AG10803 (cell line): Measurements from ENCODE around the gene RNF121.
A peak's percentile ranks its signal among the peaks of the same experiment; 100 is the strongest.

Source experiments
- DNase-seq: peaks from one replicate; pipeline ENCODE4 v3.0.0; 2010; ENCODE audit warnings: low read depth
- H3K4me3 ChIP-seq: 2 replicates; pipeline ENCODE4 v1.5.1; 2011; ENCODE audit warnings: mild to moderate bottlenecking, low read length, control low read depth
- TF ChIP-seq, protein P1 (sequence below): conservative IDR thresholded peaks from 2 replicates; pipeline ENCODE4 v1.5.1; 2011; ENCODE audit warnings: mild to moderate bottlenecking, low read length, control low read depth, inconsistent platforms

Gene RNF121

DNA sequence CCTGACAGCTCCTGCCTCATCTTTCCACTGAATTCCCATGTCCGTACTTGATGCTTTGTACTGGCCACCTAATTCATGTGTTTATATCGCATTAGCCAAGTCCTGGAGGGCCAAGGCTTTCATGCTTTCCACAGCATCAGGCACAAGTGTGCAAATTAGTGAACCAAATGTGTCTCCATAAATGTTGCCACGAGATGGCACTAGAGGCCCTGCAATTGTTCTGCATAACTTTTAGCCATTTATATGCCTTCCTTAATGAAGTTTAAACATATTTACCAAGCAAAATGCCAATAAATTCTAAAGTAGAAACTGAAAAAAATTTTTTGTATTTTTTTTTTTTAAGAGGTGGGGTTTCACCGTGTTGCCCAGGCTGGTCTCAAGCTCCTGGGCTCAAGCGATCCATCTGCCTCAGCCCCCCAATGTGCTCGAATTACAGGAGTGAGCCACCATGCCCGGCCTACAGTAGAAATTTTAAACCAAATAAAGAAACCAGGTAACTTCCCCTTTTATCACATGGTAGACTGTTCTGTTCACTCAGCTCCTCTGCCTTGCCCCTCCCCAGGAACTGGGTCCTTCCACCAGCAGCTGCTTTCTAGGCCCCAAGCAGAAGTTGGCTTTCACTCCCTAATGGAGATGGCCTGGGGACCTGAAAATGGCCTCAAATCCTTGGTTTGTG is 49.0 kb downstream of the RNF121 start:
- H3K4me3 ChIP-seq, result no peak overlapping the region
- DNase-seq, result peak; percentile 58
- TF ChIP-seq, protein P1, sequence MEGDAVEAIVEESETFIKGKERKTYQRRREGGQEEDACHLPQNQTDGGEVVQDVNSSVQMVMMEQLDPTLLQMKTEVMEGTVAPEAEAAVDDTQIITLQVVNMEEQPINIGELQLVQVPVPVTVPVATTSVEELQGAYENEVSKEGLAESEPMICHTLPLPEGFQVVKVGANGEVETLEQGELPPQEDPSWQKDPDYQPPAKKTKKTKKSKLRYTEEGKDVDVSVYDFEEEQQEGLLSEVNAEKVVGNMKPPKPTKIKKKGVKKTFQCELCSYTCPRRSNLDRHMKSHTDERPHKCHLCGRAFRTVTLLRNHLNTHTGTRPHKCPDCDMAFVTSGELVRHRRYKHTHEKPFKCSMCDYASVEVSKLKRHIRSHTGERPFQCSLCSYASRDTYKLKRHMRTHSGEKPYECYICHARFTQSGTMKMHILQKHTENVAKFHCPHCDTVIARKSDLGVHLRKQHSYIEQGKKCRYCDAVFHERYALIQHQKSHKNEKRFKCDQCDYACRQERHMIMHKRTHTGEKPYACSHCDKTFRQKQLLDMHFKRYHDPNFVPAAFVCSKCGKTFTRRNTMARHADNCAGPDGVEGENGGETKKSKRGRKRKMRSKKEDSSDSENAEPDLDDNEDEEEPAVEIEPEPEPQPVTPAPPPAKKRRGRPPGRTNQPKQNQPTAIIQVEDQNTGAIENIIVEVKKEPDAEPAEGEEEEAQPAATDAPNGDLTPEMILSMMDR, result peak; percentile 80

DNA sequence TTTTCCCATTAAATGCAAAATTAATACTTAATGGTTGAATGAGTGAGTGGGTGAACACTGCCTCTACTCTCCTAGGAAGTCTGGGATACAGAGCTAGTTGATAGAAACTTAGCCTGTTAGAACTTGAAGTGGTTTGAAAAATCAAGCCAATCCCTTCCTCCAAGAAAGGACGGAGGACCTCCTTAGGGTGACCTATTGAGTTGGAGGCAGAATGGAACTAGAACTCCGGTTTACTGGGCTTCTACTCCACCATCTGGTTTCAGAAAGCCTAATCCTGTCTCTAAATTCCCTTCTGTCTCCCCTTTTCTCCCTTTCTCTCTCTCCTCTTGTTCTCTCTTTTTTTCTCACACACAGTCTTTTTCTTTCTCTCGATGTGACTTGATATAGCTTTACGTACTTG is 50.2 kb downstream of the RNF121 start:
- TF ChIP-seq, protein P1, result no peak
- no peak overlapping the region for H3K4me3 ChIP-seq
- DNase-seq, result no peak

DNA sequence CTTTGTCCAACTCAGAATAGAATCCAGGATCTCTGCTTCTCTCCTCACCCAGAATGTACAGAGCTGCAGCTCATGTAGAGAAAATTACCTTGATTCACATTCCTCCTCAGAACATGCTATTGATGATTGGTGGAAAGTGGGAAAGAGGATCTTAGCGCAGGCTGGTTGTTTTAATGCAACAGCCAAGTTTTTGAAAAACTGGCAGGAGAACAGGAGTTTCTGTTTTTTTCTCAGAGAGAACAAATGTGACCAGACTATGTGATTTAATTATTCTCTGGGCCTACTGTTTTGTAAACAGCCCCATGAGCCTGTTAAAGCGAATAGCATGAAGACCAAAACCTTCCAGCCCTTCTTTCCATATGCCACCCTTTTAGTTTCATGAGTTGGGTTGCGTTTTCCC is 50.8 kb downstream of the RNF121 start:
- no peak for DNase-seq
- TF ChIP-seq, protein P1, result no peak
- no peak overlapping the region for H3K4me3 ChIP-seq

DNA sequence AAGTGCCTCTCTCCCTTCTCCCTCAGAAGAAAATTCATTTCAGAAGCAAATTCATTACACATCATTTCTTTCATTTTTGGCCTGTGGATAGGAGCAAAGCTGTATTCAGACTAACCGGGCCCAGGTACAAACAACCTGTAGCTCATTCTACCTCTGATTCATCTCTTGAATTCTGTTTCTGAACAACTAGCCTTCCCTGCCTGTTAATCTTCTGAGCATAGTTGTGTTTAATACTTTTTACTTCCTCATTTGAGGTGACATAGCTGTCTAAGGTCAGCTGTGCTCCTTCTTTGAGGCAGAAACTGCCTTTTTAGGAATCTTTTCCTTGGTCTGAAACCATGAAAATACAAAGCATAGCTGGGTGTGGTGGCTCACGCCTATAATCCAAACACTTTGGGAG is 57.3 kb downstream of the RNF121 start:
- TF ChIP-seq, protein P1, result no peak
- no peak for DNase-seq
- H3K4me3 ChIP-seq, result no peak overlapping the region

DNA sequence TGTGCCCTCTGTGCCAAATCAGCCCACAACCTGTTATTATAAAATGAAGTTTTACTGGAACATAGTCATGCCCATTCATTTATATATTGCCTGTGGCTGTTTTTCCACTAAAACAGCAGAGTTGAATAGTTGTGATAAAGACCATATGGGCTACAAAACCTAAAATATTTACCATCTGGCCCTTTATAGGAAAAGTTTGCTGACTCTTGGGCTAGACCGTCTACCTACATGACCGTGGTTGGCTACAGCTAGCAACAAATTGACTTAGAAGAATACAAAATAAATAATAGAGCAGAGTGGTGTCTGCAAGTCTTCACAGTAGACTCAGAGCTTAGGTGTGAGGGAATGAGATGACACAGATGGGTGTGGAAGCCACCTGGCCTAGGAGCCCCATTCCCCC is 58.7 kb downstream of the RNF121 start:
- no peak for DNase-seq

DNA sequence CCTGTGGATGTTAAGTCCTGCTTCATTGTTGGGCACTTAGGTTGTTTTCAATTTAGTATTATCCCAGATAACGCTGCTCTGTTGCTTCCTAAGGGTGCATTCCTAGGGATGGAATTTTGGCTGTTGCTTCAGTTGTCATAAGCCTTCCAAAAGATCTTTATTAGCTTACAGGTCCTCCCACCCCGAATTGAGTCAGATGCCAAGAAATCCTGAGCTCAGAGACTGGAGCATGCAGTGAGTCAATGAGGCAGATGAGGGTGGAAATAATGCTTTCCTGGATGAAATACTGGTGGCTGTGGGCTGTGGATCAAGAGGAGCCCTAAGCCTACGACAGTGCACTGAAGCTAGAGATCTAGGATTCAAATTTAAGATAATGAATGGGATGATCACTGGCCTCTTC is 59.2 kb downstream of the RNF121 start:
- H3K4me3 ChIP-seq, result no peak overlapping the region
- peak; percentile 91 for DNase-seq

More for the DNA sequence above, 58.7 kb downstream of the RNF121 start:
- TF ChIP-seq, protein P1, result no peak
- H3K4me3 ChIP-seq, result no peak overlapping the region

DNA sequence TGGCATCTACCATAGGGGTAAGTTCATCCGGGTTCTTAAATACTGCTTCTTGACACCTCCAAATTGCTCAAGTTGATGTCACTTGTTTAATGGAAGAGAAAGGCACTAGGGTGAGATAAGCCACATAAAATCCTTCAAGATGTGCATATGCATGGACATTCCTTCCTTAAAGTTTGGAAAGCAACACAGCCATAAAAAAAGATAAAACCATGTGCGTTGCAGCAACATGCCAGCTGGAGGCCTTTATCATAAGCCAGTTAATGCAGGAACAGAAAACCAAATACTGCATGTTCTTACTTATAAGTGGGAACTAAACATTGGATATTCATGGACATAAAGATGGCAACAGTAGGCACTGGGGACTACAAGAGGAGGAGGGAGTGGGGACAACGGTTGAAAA is 61.9 kb downstream of the RNF121 start:
- TF ChIP-seq, protein P1, result no peak
- no peak for DNase-seq
- H3K4me3 ChIP-seq, result no peak overlapping the region

More for the DNA sequence above, 59.2 kb downstream of the RNF121 start:
- TF ChIP-seq, protein P1, result no peak
